Kidney (tissue), 22 donors: ENCODE data around the gene TCF7L2. TPM values are rescaled to one million over a fixed set of nuclear protein-coding genes. Genes with fewer than 3 reads are reported as not detected.
A peak's percentile ranks its signal among the peaks of the same experiment; 100 is the strongest.

Source experiments
- DNase-seq, 5 donors: peaks; one replicate each; pipeline ENCODE4 v3.0.0-alpha.2; 2013 to 2020
- FAIRE-seq: peaks from 2 replicates; lab custom pipeline; 2012; peaks lifted over from hg19 to GRCh38; lab: Jason Lieb, UNC
- H3K27ac ChIP-seq, 2 donors: one replicate each; pipeline ENCODE4 v1.7.0; 2013; ENCODE audit warnings: low read depth in 2 of 2, low read length in 2 of 2, inconsistent platforms in 1 of 2
- H3K27me3 ChIP-seq: one replicate; pipeline ENCODE4 v1.7.1; 2013; ENCODE audit warnings: low read length, inconsistent platforms; ENCODE audit not compliant: control insufficient read depth, insufficient read depth
- H3K36me3 ChIP-seq, 3 donors: one replicate each; pipeline versions ENCODE4 v1.7.0 to v1.7.1; 2013; ENCODE audit warnings: low read length in 3 of 3, control low read depth in 1 of 3, inconsistent platforms in 1 of 3; ENCODE audit not compliant: insufficient read depth in 3 of 3, control insufficient read depth in 2 of 3
- H3K4me1 ChIP-seq, 3 donors: one replicate each; pipeline versions ENCODE4 v1.7.0 to v1.7.1; 2013; ENCODE audit warnings: low read length in 3 of 3, inconsistent platforms in 1 of 3, low read depth in 1 of 3; ENCODE audit not compliant: control insufficient read depth in 2 of 3, insufficient read depth in 2 of 3
- H3K4me3 ChIP-seq, 3 donors: one replicate each; pipeline versions ENCODE4 v1.7.0 to v1.8.1; 2013; ENCODE audit warnings: low read length in 3 of 3, control low read depth in 1 of 3, inconsistent platforms in 1 of 3
- H3K9ac ChIP-seq, 3 donors: one replicate each; pipeline versions ENCODE4 v1.7.0 to v1.7.1; 2013; ENCODE audit warnings: low read length in 3 of 3, control low read depth in 1 of 3, inconsistent platforms in 1 of 3
- H3K9me3 ChIP-seq, 3 donors: one replicate each; pipeline versions ENCODE4 v1.7.0 to v1.7.1; 2013; ENCODE audit warnings: low read length in 3 of 3, control low read depth in 1 of 3, inconsistent platforms in 1 of 3; ENCODE audit not compliant: control insufficient read depth in 2 of 3, insufficient read depth in 1 of 3
- intact Hi-C: fragments of 100-400 bp; cut with DNase I; formaldehyde crosslinking; loops from one replicate; pipeline ENCODE4 v1.11.1; 2022
- long read RNA-seq, 10 donors: library from polyadenylated mRNA in 1 of 10; unstranded in 1 of 10; transcript quantifications; one replicate each; pipeline ENCODE4 v2.0.0 and lab custom pipeline, GENCODE V29; 2021 to 2026
- polyA plus RNA-seq: library from polyadenylated mRNA; stranded (reverse); fragments of 350-450 nt; fragmentation: Illumina TruSeq; extraction: RNeasy Lipid Tissue Mini Kit (QIAGEN cat#74804); gene quantifications from one replicate; pipeline ENCODE4 v1.2.3, GENCODE V29; 2014; ENCODE audit warnings: low read depth, low replicate concordance; ENCODE audit not compliant: insufficient read depth
- total RNA-seq: library from RNA; stranded (reverse); fragmentation: NEBNext Ultra II Directional; extraction: Animal tissue kit (Norgen Biotek cat#: 25700); gene quantifications from one replicate; pipeline ENCODE4 v1.2.1, GENCODE V29; 2021
- TF ChIP-seq, protein P1 (sequence below): IDR thresholded peaks from 3 replicates; pipeline ENCODE4 v1.5.1; 2012; ENCODE audit warnings: mild to moderate bottlenecking, moderate library complexity, borderline replicate concordance; ENCODE audit not compliant: insufficient read depth; ENCODE audit errors: extremely low read depth
- donor health status: control.
- donor health status: control.
- donor health status: control.
- donor health status: control.
- donor health status: control.
- donor health status: DM: yes; HTN: yes; CAD: no.
- donor health status: Normal renal cell carcinoma (clear cell type).

Gene TCF7L2
- 32.4 TPM for total RNA-seq
- polyA plus RNA-seq: 6.5 TPM
- long read RNA-seq, donor 1: 0 reads
- long read RNA-seq, donor 2: 0 reads
- long read RNA-seq, donor 3, partial matches to known transcripts: 49 of 49 reads
- long read RNA-seq, donor 3, other reads (novel, unspliced or antisense): 0 of 49 reads
- long read RNA-seq, donor 4: 0 reads
- long read RNA-seq, donor 5: 0 reads
- long read RNA-seq, donor 6: 0 reads
- long read RNA-seq, donor 7, partial matches to known transcripts: 4 of 15 reads
- long read RNA-seq, donor 7, other reads (novel, unspliced or antisense): 11 of 15 reads
- long read RNA-seq, donor 8: 0 reads
- long read RNA-seq, donor 9: 0 reads
- long read RNA-seq, donor 10, partial matches to known transcripts: 21 of 22 reads
- long read RNA-seq, donor 10, other reads (novel, unspliced or antisense): 0 of 22 reads

- H3K4me3 ChIP-seq: peak within 1 kb of the TSS; percentile 78 to 92 (median 86)
- H3K4me1 ChIP-seq: peaks cover 0 to 9% (median 5%) of the 10 kb centered on the region in 3 donors
- no peaks in the 10 kb centered on the region for H3K27me3 ChIP-seq
- TF ChIP-seq, protein P1, sequence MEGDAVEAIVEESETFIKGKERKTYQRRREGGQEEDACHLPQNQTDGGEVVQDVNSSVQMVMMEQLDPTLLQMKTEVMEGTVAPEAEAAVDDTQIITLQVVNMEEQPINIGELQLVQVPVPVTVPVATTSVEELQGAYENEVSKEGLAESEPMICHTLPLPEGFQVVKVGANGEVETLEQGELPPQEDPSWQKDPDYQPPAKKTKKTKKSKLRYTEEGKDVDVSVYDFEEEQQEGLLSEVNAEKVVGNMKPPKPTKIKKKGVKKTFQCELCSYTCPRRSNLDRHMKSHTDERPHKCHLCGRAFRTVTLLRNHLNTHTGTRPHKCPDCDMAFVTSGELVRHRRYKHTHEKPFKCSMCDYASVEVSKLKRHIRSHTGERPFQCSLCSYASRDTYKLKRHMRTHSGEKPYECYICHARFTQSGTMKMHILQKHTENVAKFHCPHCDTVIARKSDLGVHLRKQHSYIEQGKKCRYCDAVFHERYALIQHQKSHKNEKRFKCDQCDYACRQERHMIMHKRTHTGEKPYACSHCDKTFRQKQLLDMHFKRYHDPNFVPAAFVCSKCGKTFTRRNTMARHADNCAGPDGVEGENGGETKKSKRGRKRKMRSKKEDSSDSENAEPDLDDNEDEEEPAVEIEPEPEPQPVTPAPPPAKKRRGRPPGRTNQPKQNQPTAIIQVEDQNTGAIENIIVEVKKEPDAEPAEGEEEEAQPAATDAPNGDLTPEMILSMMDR: no peak
- intact Hi-C loops: no loop called here
- H3K9ac ChIP-seq: peak within 1 kb of the TSS; percentile 83 to 89 (median 85)
- H3K27ac ChIP-seq: peak within 1 kb of the TSS; percentile 85 to 94
- FAIRE-seq: no peak
- no peaks in the 10 kb centered on the region for H3K36me3 ChIP-seq
- DNase-seq: peak; percentile 98 to 99 (median 98)
- H3K9me3 ChIP-seq: no peaks in the 10 kb centered on the region
Measured at GRCh38 chr10:112949875-112950507, at the start of gene TCF7L2. Gene TCF7L2 (plus strand): TSS chr10:112950247. CDS start chr10:112950757, 510 bp downstream.

DNA sequence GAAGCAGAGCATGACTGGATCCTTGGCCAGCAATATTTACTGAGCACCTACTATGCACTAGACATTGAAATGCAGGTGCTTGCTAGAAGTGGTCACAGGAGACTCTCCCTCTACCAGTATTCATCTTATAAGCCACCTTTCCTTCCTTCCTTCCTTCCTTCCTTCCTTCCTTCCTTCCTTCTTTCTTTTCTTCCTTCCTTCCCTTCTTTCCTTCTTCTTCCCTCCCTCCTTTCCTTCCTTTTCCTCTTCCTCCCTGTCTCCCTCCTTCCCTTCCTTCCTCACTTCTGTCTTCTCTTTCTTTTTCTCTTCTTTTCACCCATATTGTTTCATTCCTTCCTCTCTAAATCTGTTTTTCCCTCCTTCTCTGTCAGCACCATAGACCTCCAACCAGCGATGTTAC is 47.3 kb upstream of the TCF7L2 start:
- H3K27ac ChIP-seq: no peak overlapping the region
- no peak overlapping the region for H3K4me3 ChIP-seq
- no peak for DNase-seq
- FAIRE-seq: no peak
- H3K9me3 ChIP-seq: no peaks in the 10 kb centered on the region
- intact Hi-C loops: no loop called here
- H3K9ac ChIP-seq: no peak overlapping the region
- TF ChIP-seq, protein P1: no peak
- no peaks in the 10 kb centered on the region for H3K27me3 ChIP-seq
- H3K4me1 ChIP-seq: peaks cover 0 to 14% (median 0%) of the 10 kb centered on the region in 3 donors
- no peaks in the 10 kb centered on the region for H3K36me3 ChIP-seq

GRCh38 chr10:112904000-112904399 is 46.0 kb upstream of the TCF7L2 start:
- no peaks in the 10 kb centered on the region for H3K9me3 ChIP-seq
- FAIRE-seq: no peak
- H3K36me3 ChIP-seq: no peaks in the 10 kb centered on the region
- no peak overlapping the region for H3K9ac ChIP-seq
- intact Hi-C loops: no loop called here
- TF ChIP-seq, protein P1: no peak
- peaks cover 0 to 10% (median 0%) of the 10 kb centered on the region in 3 donors for H3K4me1 ChIP-seq
- H3K27me3 ChIP-seq: no peaks in the 10 kb centered on the region
- H3K4me3 ChIP-seq: no peak overlapping the region
- no peak overlapping the region for H3K27ac ChIP-seq
- DNase-seq: no peak
